NB4 (cell line): ENCODE results near the gene NUB1.

Source experiments
- DNase-seq: peaks from one replicate; pipeline ENCODE4 v3.0.0; 2010; ENCODE audit warnings: low read depth
- H3K4me3 ChIP-seq: one replicate; pipeline ENCODE4 v1.5.1; 2011; ENCODE audit warnings: mild to moderate bottlenecking, low read depth, low read length, moderate library complexity
- CTCF ChIP-seq: IDR thresholded peaks from one replicate; pipeline ENCODE4 v1.5.1; 2012; ENCODE audit warnings: low read depth, low read length
- MYC ChIP-seq: IDR thresholded peaks from 2 replicates; pipeline ENCODE4 v1.6.1; 2011; ENCODE audit warnings: low read depth, low read length
- POLR2A ChIP-seq: IDR thresholded peaks from 2 replicates; pipeline ENCODE4 v1.6.1; 2011; ENCODE audit warnings: mild to moderate bottlenecking; ENCODE audit not compliant: insufficient read length; ENCODE audit errors: extremely low read depth
- TF ChIP-seq, protein P1 (sequence below): IDR thresholded peaks from 2 replicates; pipeline ENCODE4 v1.6.1; 2011; ENCODE audit warnings: low read depth, low read length

NUB1 gene

DNA sequence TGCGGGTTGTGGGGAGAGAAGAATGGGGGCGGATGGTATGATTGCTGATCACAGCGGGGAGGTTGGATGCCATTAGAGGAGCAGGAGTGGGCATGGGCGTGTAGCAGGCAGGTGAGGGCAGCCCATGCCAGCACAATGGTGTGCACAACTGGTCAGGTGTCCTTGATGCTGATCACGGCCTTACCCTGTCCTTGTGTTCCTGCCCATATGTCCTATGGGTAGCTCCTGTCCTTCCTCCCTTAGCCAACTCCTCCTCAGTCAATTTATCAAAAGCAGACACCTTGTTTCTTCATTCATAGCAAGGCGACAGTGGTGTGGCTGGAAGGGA, 37.5 kb downstream of the NUB1 start:
- no peak for DNase-seq
- no peak for TF ChIP-seq CTCF
- TF ChIP-seq, protein P1, sequence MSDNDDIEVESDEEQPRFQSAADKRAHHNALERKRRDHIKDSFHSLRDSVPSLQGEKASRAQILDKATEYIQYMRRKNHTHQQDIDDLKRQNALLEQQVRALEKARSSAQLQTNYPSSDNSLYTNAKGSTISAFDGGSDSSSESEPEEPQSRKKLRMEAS = no peak
- TF ChIP-seq POLR2A = no peak
- TF ChIP-seq MYC = no peak
- no peak overlapping the region for H3K4me3 ChIP-seq

DNA sequence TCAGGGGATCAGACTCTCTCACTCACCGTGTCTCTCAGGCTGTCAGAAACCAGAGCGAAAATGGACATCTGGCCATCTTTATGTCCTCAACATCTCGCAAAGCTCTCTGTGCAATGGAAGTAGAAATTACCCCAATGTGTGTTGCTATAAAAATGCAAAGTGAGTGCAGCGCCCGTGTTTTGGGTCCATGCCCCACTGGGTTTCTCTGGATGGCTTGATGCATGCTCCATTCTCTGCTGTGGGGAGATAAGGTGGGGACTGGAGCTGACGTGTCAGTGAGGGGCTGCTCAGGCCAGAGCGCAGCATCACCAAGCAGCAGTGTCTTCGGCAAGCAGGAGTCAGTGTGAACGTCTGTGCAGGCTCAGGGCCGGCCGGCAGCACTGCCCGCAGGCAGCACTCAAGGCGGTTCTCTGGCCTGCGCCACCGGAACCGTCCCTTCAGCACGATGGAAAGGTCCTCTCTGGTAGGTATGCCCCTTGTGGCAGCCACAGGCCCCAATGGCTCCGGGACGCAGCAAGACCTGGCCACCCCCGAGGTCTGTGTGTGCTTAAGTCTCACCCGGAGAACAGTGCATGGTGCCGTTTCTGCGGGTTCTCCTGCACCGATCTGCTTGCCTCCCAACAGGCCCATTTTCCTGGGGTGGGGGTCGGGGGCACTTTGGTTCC, 38.1 kb downstream of the NUB1 start:
- TF ChIP-seq, protein P1 = no peak
- TF ChIP-seq POLR2A (no peak), CTCF (no peak), MYC (no peak)
- no peak overlapping the region for H3K4me3 ChIP-seq
- DNase-seq = no peak

GRCh38 chr7:151380199-151381097, 38.8 kb downstream of the NUB1 start:
- H3K4me3 ChIP-seq = no peak overlapping the region
- TF ChIP-seq CTCF (no peak), POLR2A (no peak), MYC (no peak)

GRCh38 chr7:151381098-151381347, 39.4 kb downstream of the NUB1 start:
- no peak overlapping the region for H3K4me3 ChIP-seq
- peak; percentile 57 for DNase-seq
- no peak for TF ChIP-seq MYC
- TF ChIP-seq, protein P1 = no peak
- TF ChIP-seq CTCF = no peak
- no peak for TF ChIP-seq POLR2A

More at GRCh38 chr7:151380199-151381097, 38.8 kb downstream of the NUB1 start:
- DNase-seq = no peak

GRCh38 chr7:151381348-151382078, 39.9 kb downstream of the NUB1 start:
- TF ChIP-seq MYC = no peak
- TF ChIP-seq, protein P1 = no peak
- no peak for TF ChIP-seq CTCF
- TF ChIP-seq POLR2A = no peak
- H3K4me3 ChIP-seq = no peak overlapping the region
- DNase-seq = no peak
